ENCODE data around the gene PLXNB2.

DNA sequence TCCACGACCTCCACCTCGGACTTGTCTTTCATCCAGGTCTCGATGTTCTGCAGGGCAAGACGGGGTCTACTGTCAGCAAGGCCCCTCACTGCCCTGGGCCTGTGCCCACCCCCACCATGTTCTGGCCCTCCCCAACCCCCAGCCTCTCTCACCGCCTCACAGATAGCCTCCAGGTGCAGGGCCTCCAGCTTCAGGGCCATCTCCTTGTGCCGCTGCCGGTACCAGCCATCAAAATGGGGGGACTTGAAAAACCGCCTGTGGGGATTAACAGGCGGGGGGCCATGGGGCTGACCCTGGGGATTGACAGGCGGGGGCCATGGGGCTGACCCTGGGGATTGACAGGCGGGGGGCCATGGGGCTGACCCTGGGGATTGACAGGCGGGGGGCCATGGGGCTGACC is 4.9 kb upstream of the PLXNB2 start:
- TF ChIP-seq, protein P1, sequence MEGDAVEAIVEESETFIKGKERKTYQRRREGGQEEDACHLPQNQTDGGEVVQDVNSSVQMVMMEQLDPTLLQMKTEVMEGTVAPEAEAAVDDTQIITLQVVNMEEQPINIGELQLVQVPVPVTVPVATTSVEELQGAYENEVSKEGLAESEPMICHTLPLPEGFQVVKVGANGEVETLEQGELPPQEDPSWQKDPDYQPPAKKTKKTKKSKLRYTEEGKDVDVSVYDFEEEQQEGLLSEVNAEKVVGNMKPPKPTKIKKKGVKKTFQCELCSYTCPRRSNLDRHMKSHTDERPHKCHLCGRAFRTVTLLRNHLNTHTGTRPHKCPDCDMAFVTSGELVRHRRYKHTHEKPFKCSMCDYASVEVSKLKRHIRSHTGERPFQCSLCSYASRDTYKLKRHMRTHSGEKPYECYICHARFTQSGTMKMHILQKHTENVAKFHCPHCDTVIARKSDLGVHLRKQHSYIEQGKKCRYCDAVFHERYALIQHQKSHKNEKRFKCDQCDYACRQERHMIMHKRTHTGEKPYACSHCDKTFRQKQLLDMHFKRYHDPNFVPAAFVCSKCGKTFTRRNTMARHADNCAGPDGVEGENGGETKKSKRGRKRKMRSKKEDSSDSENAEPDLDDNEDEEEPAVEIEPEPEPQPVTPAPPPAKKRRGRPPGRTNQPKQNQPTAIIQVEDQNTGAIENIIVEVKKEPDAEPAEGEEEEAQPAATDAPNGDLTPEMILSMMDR (IDR thresholded peaks at IDR 0.05 in 2 of 3, conservative IDR thresholded peaks at IDR 0.05 in 1 of 3; ENCODE audit: borderline replicate concordance in 1 of 3, insufficient read depth in 1 of 3, low read depth in 2 of 3, low read length in 2 of 3): no peak
- TF ChIP-seq EZH2 (IDR thresholded peaks at IDR 0.05) (no peak), POLR2AphosphoS5 (IDR thresholded peaks at IDR 0.05; ENCODE audit: low read depth, low read length) (no peak), JUND (IDR thresholded peaks at IDR 0.05) (no peak), EZH2phosphoT487 (IDR thresholded peaks at IDR 0.05; ENCODE audit: borderline replicate concordance) (no peak)
